HepG2 (cell line): ENCODE data around the gene COX10. TPM values are rescaled to one million over a fixed set of nuclear protein-coding genes. Genes with fewer than 3 reads are reported as not detected.

Source experiments
- ATAC-seq: fragments of 200-7000 bp; cut with Tn5 transposase; 3 replicates; pipeline ENCODE4 v1.9.1; 2020; ENCODE audit warnings: mild to moderate bottlenecking, moderate library complexity
- BruUV-seq: library from RNA; stranded (reverse); fragments of 400-500 nt; replicated peaks from 2 replicates; lab custom pipeline; 2021; lab: Mats Ljungman, UMichigan
- CTCF ChIA-PET: fragments of 300-600 bp; formaldehyde crosslinking; extraction: SDS; loops from one replicate; lab custom pipeline; 2021; ENCODE audit warnings: low total read pairs, inconsistent platforms, low intra/inter-chr PET ratio; lab: Yijun Ruan, JAX
- POLR2A ChIA-PET: fragments of 350-600 bp; sonication (Branson Sonifier 250); formaldehyde crosslinking; loops from one replicate; lab custom pipeline; 2020; ENCODE audit warnings: antibody characterized with exemption, inconsistent platforms; lab: Yijun Ruan, JAX
- DNase-seq: peaks from one replicate; pipeline ENCODE4 v3.0.0-alpha.2; 2015; ENCODE audit warnings: low spot score
- FAIRE-seq: peaks from 3 replicates; lab custom pipeline; 2011; peaks lifted over from hg19 to GRCh38; lab: Jason Lieb, UNC
- H2AFZ ChIP-seq: one replicate; pipeline ENCODE4 v1.6.1; 2011; ENCODE audit warnings: low read length, inconsistent platforms
- H3K27ac ChIP-seq: fragments of 300-600 bp; 3 replicates; pipeline ENCODE4 v1.8.0; 2011; ENCODE audit warnings: mixed run types, mild to moderate bottlenecking, mixed read lengths, low read length, inconsistent platforms; ENCODE audit not compliant: insufficient read depth; ENCODE audit errors: extremely low read length
- H3K27me3 ChIP-seq, 2 experiments: fragments of 200-600 bp in 1 of 2; 2 replicates in 1 of 2; 3 replicates in 1 of 2; pipeline versions ENCODE4 v1.6.0 to v1.8.0; 2011; ENCODE audit warnings: low read length in 2 of 2, mild to moderate bottlenecking in 2 of 2, moderate library complexity in 2 of 2, inconsistent platforms in 1 of 2; ENCODE audit not compliant: insufficient read depth in 2 of 2, control insufficient read depth in 1 of 2
- H3K36me3 ChIP-seq, 2 experiments: fragments of 200-600 bp in 1 of 2; replicated peaks in 1 of 2; 2 replicates in 1 of 2; 3 replicates in 1 of 2; pipeline versions ENCODE4 v1.5.1 to v1.8.0; 2011; ENCODE audit warnings: low read length in 2 of 2, inconsistent platforms in 1 of 2; ENCODE audit not compliant: insufficient read depth in 2 of 2, control insufficient read depth in 1 of 2
- H3K4me1 ChIP-seq: 2 replicates; pipeline ENCODE4 v1.5.1; 2012; ENCODE audit warnings: low read length, inconsistent platforms; ENCODE audit not compliant: insufficient read depth
- H3K4me2 ChIP-seq: 2 replicates; pipeline ENCODE4 v1.6.0; 2011; ENCODE audit warnings: low read depth, low read length, inconsistent platforms
- H3K4me3 ChIP-seq, 3 experiments: fragments of 200-600 bp in 1 of 3; sonication (generic), shearing (Covaris generic) in 1 of 3; replicated peaks in 1 of 3; 2 replicates each; pipeline ENCODE4 v1.5.1; 2011 to 2016; ENCODE audit warnings: low read length in 3 of 3, inconsistent platforms in 2 of 3, low read depth in 2 of 3, mild to moderate bottlenecking in 2 of 3, control low read depth in 1 of 3, mixed read lengths in 1 of 3; ENCODE audit not compliant: insufficient read depth in 1 of 3
- H3K79me2 ChIP-seq: one replicate; pipeline ENCODE4 v1.6.1; 2011; ENCODE audit warnings: low read length, inconsistent platforms; ENCODE audit not compliant: insufficient read depth
- H3K9ac ChIP-seq: 2 replicates; pipeline ENCODE4 v1.6.0; 2011; ENCODE audit warnings: mild to moderate bottlenecking, low read depth, low read length, inconsistent platforms; ENCODE audit not compliant: insufficient read depth
- H3K9me3 ChIP-seq: 2 replicates; pipeline ENCODE4 v1.5.1; 2012; ENCODE audit warnings: mild to moderate bottlenecking, low read length
- H4K20me1 ChIP-seq: 2 replicates; pipeline ENCODE4 v1.6.0; 2011; ENCODE audit warnings: inconsistent platforms, mild to moderate bottlenecking, low read length, moderate library complexity; ENCODE audit not compliant: insufficient read depth
- ATF5 ChIP-seq: sonication (generic); formaldehyde crosslinking; IDR thresholded peaks from 2 replicates; pipeline ENCODE4 v1.4.0; 2020; ENCODE audit warnings: mild to moderate bottlenecking, low read depth, missing genetic modification reagents
- EP300 ChIP-seq, 3 experiments: sonication (generic) in 1 of 3; formaldehyde crosslinking in 1 of 3; IDR thresholded peaks; 2 replicates each; pipeline versions ENCODE4 v1.5.1 to v1.6.1; 2011 to 2020; ENCODE audit warnings: low read depth in 2 of 3, low read length in 2 of 3, borderline replicate concordance in 1 of 3, improper control_type of control experiment in 1 of 3, mild to moderate bottlenecking in 1 of 3, missing genetic modification reagents in 1 of 3, moderate library complexity in 1 of 3
- HOXA9 ChIP-seq: sonication (generic); formaldehyde crosslinking; IDR thresholded peaks from 2 replicates; pipeline ENCODE4 v1.8.1; 2022; ENCODE audit warnings: missing genetic modification reagents, mild to moderate bottlenecking, moderate library complexity, borderline replicate concordance
- KDM6A ChIP-seq: IDR thresholded peaks from 2 replicates; pipeline ENCODE4 v1.6.1; 2016; ENCODE audit warnings: low read depth
- KLF15 ChIP-seq: sonication (generic); formaldehyde crosslinking; IDR thresholded peaks from 2 replicates; pipeline ENCODE4 v1.8.1; 2023; ENCODE audit warnings: borderline replicate concordance, mild to moderate bottlenecking, inconsistent platforms, missing genetic modification reagents, mixed read lengths
- LCORL ChIP-seq, 2 experiments: fragments of 450-650 bp in 1 of 2; sonication (generic) in 1 of 2; formaldehyde crosslinking in 1 of 2; IDR thresholded peaks; 2 replicates each; pipeline versions ENCODE4 v1.5.0 to v1.6.1; 2017 to 2020; ENCODE audit warnings: antibody characterized with exemption in 1 of 2, missing genetic modification reagents in 1 of 2
- MEF2D ChIP-seq: sonication (generic); formaldehyde crosslinking; IDR thresholded peaks from 2 replicates; pipeline ENCODE4 v1.5.1; 2020; ENCODE audit warnings: mild to moderate bottlenecking, missing genetic modification reagents
- MIXL1 ChIP-seq: IDR thresholded peaks from 2 replicates; pipeline ENCODE4 v1.6.1; 2016
- ZNF343 ChIP-seq: sonication (generic); formaldehyde crosslinking; IDR thresholded peaks from 2 replicates; pipeline ENCODE4 v1.4.0; 2020; ENCODE audit warnings: mild to moderate bottlenecking, missing genetic modification reagents
- ZNF839 ChIP-seq: sonication (generic); formaldehyde crosslinking; IDR thresholded peaks from 2 replicates; pipeline ENCODE4 v1.4.0; 2020; ENCODE audit warnings: missing genetic modification reagents, mild to moderate bottlenecking, borderline replicate concordance
- ZNF879 ChIP-seq: sonication (generic); formaldehyde crosslinking; IDR thresholded peaks from 2 replicates; pipeline ENCODE4 v1.8.1; 2023; ENCODE audit warnings: missing genetic modification reagents
- WGBS: methylation state at CpG from one replicate; pipeline ENCODE4 v1.1.6; 2017; ENCODE audit warnings: low lambda C conversion rate; 5-methylcytosine and 5-hydroxymethylcytosine counted together
- in situ Hi-C: cut with HindIII; loops from 2 replicates; pipeline ENCODE4 v1.10.0; 2017; ENCODE audit warnings: low pct_unique_long_range_greater_than_20kb; ENCODE audit not compliant: extremely low pct_ligation_motif_present
- intact Hi-C: fragments of 100-400 bp; cut with micrococcal nuclease; formaldehyde crosslinking; loops from one replicate; pipeline ENCODE4 v1.10.0; 2022; ENCODE audit not compliant: unreplicated experiment
- polyA plus RNA-seq, 8 experiments: library from polyadenylated mRNA; depleted of rRNA in 3 of 8; stranded (reverse) in 7 of 8; unstranded in 1 of 8; fragments of >200 nt; fragmentation: Illumina TruSeq in 4 of 8; extraction: Trizol in 4 of 8; gene quantifications; 2 replicates each; pipeline versions ENCODE4 v1.2.1 to v1.2.3, GENCODE V29; 2011 to 2016; ENCODE audit warnings: low read depth in 4 of 8, missing spikeins in 1 of 8, mixed read lengths in 1 of 8; ENCODE audit not compliant: insufficient read depth in 1 of 8
- total RNA-seq, 5 experiments: library from RNA; depleted of rRNA; stranded (reverse); fragments of >200 nt; fragmentation: Illumina TruSeq; extraction: Trizol; gene quantifications; 2 replicates each; pipeline ENCODE4 v1.2.3, GENCODE V29; 2016; ENCODE audit warnings: low read depth in 1 of 5
- TF ChIP-seq, protein P1 (sequence below): sonication (generic); formaldehyde crosslinking; IDR thresholded peaks from 2 replicates; pipeline ENCODE4 v1.4.0; 2020; ENCODE audit warnings: mild to moderate bottlenecking, missing genetic modification reagents, borderline replicate concordance
- TF ChIP-seq, protein P2 (sequence below): IDR thresholded peaks from 2 replicates; pipeline ENCODE4 v1.6.1; 2016; ENCODE audit warnings: missing biosample characterization, missing genetic modification reagents, low read depth

COX10 gene
- total and polyA plus RNA-seq, 2 of the 13 experiments (the other 11 are each of a cell fraction or from before 2014, with no cell fraction given) = 13.9 to 20.1 TPM

DNA sequence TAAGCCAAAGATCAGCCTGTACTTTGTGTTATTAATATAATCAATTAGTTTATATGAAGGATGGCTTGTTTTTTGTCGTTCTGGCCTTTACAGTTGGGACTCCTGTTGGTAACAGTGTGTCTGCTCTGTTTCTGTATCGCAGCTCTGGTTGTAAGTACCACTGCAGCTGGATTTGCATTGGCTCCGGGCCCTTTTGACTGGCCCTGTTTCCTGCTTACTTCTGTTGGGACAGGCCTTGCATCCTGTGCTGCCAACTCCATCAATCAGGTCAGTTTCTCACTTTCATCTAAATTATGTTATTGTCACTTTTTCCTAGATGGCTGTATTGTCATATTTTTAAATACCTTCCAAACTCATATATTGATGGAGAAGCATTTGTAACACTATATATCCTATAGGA, 32.7 kb downstream of the COX10 start (continued):
- TF ChIP-seq ZNF839 (CRISPR knock-in tag) (no peak), EP300 (IDR thresholded peaks at IDR 0.05; ENCODE audit: low read depth in 2 of 2, low read length in 2 of 2) (no peak), EP300 (CRISPR knock-in tag; IDR thresholded peaks at IDR 0.05; ENCODE audit: borderline replicate concordance) (no peak)

- BruUV-seq = no TSS peak
- 95% methylated on average over 8 of the region's 8 CpGs for WGBS
- no peak for FAIRE-seq
- ChIA-PET CTCF (no interaction called here), POLR2A (no interaction called here)
- H2AFZ ChIP-seq = no peak overlapping the region
- in situ Hi-C loops (no loop called here), intact Hi-C loops (no loop called here)
- no peaks in the 10 kb centered on the region for H3K27me3 ChIP-seq
- ATAC-seq = no peak
- no peak overlapping the region for H3K27ac ChIP-seq
- H3K36me3 ChIP-seq = peaks cover 3 to 13% of the 10 kb centered on the region in 2 experiments
- H3K9ac ChIP-seq = no peak overlapping the region
- H3K4me3 ChIP-seq = no peak overlapping the region
- TF ChIP-seq LCORL (IDR thresholded peaks at IDR 0.05) (no peak), LCORL (CRISPR knock-in tag; IDR thresholded peaks at IDR 0.05) (no peak), MEF2D (no peak), ZNF343 (CRISPR knock-in tag) (no peak), KDM6A (CRISPR knock-in tag) (no peak), MIXL1 (CRISPR knock-in tag) (no peak), ATF5 (CRISPR knock-in tag) (no peak), HOXA9 (CRISPR knock-in tag) (no peak), KLF15 (no peak), ZNF879 (CRISPR knock-in tag) (no peak)
- TF ChIP-seq, protein P1, sequence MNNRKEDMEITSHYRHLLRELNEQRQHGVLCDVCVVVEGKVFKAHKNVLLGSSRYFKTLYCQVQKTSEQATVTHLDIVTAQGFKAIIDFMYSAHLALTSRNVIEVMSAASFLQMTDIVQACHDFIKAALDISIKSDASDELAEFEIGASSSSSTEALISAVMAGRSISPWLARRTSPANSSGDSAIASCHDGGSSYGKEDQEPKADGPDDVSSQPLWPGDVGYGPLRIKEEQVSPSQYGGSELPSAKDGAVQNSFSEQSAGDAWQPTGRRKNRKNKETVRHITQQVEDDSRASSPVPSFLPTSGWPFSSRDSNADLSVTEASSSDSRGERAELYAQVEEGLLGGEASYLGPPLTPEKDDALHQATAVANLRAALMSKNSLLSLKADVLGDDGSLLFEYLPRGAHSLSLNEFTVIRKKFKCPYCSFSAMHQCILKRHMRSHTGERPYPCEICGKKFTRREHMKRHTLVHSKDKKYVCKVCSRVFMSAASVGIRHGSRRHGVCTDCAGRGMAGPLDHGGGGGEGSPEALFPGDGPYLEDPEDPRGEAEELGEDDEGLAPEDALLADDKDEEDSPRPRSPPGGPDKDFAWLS (CRISPR knock-in tag) = no peak
- TF ChIP-seq, protein P2, sequence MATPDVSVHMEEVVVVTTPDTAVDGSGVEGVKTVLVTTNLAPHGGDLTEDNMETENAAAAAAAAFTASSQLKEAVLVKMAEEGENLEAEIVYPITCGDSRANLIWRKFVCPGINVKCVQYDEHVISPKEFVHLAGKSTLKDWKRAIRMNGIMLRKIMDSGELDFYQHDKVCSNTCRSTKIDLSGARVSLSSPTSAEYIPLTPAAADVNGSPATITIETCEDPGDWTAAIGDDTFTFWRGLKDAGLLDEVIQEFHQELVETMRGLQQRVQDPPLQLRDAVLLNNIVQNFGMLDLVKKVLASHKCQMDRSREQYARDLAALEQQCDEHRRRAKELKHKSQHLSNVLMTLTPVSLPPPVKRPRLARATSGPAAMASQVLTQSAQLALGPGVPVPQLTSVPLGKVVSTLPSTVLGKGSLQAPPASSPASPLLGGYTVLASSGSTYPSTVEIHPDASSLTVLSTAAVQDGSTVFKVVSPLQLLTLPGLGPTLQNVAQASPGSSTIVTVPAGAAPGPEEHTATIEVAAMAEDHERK = no peak
- no peaks in the 10 kb centered on the region for H3K4me1 ChIP-seq
- no peaks in the 10 kb centered on the region for H4K20me1 ChIP-seq
- DNase-seq = no peak
- no peak overlapping the region for H3K4me2 ChIP-seq
- H3K9me3 ChIP-seq = no peaks in the 10 kb centered on the region
- no peaks in the 10 kb centered on the region for H3K79me2 ChIP-seq
These were observed 34.5 kb downstream of the COX10 start for GRCh38 chr17:14103836-14104235.
